CD4-positive, alpha-beta T cell treated with Interleukin-15 for 4 hours (primary cell): ENCODE measurements around the gene IKBIP.
"Not testable (repeated sequence)": the region's sequence is repeated elsewhere in the genome, so short reads cannot be mapped to it uniquely, and the experiment has no call there.

Source experiments
- DNase-seq: peaks from one replicate; pipeline ENCODE4 v3.0.0-alpha.2; 2020; ENCODE audit warnings: low spot score

Gene IKBIP

DNA sequence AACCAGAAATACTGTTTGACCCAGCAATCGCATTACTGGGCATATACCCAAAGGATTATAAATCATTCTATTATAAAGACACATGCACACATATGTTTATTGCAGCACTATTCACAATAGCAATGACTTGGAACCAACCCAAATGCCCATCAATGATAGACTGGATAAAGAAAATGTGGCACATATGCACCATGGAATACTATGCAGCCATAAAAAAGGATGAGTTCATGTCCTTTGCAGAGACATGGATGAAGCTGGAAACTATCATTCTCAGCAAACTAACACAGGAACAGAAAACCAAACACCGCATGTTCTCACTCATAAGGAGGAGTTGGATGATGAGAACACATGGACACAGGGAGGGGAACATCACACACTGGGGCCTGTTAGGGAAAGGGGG lies 67.8 kb downstream of the IKBIP start:
- not testable (repeated sequence) for DNase-seq

DNA sequence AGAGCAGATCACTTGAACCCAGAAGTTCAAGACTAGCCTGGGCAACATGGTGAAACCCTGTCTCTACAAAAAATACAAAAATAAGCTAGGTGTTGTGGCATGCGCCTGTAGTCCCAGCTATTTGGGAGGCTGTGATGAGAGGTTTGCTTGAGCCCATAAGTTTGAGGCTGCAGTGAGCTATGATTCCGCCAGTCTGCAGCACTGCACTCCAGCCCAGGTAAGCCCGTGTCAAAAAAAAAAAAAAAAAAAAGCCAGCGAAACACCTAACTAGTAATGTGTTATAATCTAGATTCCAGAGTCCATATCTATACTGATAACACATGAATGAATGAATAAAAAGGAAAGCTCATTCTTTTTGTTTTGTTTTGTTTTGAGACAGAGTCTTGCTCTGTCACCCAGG lies 69.6 kb downstream of the IKBIP start:
- no peak for DNase-seq
